GM21619 (cell line): ENCODE results near the gene RNASEH2B.
A peak's percentile ranks its signal among the peaks of the same experiment; 100 is the strongest.

Source experiments
- ATAC-seq: cut with Tn5 transposase; IDR thresholded peaks from one replicate; pipeline ENCODE4 v1.9.1; 2021; ENCODE audit not compliant: unreplicated experiment

Gene RNASEH2B

DNA sequence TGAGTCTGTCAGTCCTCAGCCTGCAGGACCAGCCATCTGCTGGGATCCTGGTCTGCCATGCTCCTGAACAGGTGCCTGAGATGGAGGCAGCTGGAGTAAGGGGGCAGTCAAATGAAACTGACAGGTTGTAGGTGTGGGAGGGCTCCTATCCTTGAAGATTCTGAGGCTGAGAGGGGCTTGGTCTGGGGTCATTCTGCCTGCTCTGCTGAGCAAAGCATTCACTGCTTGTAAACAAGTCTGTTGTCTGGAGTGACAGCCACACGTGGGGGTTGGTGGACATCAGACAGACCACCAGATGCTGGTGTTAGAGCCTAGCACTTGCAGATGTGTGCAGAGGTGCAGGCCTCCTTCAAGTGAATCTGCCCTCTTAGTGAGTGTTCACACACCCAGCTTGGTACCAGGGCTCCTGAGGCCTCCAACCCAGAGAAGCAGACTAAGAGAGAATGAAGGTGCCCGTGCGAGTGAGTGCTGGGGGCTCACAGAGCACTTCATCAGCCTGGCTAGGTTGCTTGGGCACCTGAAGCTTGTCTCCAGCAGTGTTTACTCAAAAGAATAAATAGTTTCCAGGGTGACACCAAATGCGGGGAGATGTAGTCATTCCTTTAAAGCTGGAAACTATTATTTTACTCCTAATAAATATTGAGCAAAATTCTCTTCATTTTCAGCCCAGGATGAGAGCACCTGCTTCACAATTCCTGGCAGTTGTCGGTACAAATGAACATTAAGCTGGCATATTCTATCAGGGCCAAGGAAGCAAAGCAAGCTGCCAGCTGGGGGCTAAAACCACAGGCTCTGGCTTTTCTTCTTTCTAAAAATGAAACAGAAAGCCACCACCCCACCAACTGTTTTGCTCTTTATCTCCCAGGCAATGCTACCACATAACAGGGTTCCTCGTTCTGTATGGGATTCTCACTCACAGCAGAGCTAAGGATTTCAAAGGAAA lies 82.3 kb downstream of the RNASEH2B start:
- ATAC-seq: peak; percentile 84

DNA sequence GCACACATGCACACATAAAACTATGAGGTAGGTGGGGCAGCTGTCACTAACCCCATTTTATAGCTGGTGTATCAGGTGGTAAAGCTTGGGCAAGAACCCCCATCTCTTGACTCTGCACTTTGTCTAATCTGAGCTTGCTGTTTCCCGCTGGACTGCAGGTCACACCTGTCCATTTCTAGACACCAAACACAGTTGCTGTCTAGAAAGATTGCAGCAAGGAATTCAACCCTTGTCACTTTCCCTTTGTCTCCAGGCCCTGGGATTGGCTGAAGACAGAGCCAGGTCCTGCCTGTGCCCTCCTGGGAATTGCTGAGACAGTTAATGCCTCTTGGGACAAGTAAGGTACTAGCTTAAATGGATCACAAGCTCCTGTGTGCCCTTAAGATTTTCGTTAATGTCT lies 83.8 kb downstream of the RNASEH2B start:
- ATAC-seq: no peak

DNA sequence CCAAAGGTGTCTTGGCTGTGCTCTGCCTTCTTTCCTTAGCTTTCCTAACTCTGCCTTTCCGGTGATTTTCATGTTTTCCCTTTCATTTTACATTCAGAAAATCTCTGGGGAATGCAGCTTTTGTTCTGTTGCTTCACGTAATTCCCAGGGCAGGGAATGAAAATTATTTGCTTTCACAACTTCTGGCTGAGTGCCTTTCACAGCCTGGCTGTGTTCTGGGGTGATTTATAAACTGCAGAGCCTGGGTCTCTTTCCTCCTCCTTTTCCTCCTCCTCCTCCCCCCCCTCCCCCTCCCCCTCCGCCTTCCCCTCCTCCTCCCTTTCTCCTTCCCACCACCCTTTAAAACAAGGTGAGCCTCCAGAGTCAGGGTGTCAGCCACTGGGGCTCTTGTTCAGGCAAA lies 84.3 kb downstream of the RNASEH2B start:
- ATAC-seq: no peak

DNA sequence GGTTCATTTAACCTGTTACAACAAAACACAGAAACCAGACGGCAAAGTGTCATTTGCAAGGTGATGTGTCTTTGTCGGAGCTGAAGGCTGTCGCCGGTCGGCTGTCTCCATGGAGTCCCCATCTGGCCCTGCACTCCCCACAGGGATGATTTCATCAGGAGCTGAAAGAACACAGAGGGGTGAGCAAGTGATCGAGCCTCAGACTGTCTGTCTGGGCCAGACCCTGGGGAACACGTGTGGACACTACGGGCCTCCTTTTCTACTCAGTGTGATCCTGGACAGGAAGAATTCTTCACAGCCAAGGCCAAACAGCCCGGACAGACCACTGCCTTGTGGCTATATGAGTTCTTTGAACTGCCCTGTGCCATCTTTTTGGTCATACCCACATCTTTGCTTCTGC lies 85.1 kb downstream of the RNASEH2B start:
- ATAC-seq: no peak

DNA sequence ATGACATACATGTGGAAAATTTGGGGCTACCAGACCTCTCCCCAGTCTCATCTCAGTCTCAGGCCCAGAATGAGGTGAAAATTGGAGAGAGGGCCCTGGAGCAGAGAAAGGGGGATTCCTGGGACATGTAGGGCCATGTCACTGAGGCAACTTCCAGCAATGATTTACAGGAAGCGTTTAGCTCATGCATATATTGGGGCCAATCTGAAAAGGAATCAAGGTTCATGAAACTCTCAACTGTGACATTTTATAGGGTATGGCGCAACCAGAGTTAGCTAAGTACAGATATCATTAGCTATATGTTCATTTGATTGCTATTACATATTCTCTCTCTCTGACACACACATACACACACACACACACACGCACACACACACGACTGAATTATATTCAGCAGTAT lies 86.3 kb downstream of the RNASEH2B start:
- no peak for ATAC-seq

DNA sequence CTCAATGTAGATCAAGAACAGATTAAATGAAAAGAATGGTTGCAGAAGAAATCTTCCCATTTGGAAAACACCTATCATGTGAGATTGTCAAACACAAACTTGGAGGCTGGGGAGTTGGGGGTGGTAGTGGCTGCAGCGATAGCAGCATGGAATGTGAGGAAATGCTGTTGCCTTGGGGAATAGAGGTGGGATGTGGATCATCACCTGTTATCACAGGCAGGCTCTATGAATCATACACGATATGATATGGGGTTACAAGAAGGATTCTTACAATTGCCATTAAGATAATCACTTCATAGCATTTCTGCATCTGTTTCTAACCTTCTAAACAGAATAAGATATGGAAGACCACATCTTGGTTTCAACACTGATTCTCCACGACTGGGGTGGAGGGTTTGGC lies 88.7 kb downstream of the RNASEH2B start:
- no peak for ATAC-seq

DNA sequence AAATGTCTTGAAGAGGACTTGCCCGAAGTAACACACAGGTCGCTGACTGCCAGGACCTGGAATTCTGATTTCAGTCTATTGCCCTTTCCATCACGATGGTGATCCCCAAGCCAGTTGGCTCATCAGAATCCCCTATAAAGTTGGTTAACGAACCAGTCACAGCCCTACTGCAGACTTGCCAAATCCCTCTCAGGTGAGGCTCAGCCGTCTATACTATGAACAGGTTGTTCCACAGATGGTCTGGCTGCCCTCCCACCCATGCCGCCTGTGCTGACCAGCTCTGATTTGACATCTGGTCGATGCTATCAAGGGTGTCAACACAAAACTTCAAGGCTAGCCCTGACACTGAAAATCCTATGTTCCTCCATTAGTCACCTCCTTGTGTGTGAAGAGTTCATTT lies 90.0 kb downstream of the RNASEH2B start:
- ATAC-seq: no peak

DNA sequence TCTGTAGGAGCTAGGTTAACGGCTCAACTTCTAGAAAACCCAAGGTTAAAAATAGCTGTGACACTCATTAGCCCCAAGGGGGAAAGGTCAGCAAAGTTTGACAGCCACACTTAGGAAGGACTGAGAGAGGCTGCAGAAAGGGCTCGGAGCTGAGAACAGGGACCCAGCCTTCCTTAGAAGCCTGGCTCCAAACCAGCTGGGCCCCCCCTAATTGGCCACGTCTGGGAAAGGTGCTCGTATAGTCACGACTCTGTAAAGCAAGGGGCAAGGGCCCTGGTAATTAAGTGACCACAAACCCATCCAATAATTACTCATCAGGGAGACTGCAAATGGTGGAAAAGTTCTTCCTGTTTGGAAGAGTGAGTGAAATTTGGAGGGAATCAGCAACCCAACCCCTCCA lies 90.5 kb downstream of the RNASEH2B start:
- ATAC-seq: no peak

DNA sequence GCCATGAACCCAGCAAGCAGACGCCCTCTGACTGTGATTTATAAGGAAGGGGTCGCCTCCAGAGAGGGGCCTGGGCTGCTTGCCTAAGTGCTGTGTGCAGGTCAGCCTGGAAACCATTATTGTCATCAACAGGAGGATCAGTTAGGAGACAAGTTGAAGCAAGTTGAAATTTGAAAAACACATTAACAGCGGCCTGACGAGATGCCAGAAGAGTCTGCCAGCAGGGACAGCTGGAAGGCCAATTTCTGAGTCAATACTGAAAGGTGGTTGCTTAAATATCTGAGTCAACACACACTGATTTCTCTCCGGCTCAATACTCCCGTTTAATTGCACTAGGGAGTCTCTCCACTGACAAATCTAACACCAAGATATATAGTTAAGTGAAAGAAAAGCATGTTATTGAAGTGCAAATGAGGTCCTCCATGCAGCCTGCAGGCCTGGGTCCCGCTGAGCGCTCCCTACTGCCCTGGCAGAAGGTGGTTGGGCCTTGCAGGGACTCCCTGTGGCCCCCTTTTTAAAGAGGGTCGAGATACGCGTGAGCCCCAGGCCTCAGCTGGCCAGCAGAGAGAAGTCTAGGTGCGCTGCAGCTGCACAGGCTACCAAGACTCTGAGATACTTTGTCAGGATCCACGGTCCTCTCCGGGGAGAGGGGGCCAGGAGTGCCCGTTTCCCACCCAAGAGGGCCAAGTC lies 91.1 kb downstream of the RNASEH2B start:
- no peak for ATAC-seq

DNA sequence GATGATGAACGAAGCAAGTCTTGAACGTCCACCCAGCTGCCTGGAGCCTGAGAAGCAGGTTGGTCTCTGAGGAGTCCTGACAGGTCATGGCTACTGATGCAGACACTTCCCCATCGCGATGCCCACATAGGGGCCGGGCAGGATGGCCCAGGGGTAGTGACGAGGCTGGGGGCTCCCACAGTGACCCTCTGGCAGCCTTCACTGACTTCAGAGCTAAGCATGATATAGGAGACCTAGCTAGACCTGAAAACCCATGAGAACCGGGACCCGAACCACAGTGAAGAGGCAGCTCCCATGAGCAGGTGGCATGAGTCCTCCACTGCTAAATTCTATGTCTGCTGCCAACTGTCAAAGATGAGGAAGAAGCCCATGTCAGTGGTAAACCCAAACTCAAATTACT lies 91.7 kb downstream of the RNASEH2B start:
- ATAC-seq: no peak

DNA sequence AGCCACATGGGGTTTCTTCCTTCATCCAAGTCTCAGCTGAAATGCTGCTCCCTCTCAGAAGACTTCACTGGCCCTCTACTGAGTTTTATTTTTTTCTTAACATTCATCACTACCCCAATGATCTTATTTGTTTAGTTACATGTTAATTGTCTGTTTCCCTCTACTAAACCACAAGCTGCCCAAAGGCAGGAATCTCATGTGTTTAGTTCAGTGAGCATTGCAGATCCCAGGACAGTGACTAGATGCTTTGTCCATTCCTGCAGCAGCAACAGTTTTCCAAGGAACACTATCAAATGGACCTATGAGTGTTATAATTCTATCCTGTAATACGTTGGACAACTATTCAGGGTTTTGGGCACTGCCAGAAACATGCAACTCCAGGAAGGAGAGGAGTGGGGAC lies 93.1 kb downstream of the RNASEH2B start:
- ATAC-seq: no peak

DNA sequence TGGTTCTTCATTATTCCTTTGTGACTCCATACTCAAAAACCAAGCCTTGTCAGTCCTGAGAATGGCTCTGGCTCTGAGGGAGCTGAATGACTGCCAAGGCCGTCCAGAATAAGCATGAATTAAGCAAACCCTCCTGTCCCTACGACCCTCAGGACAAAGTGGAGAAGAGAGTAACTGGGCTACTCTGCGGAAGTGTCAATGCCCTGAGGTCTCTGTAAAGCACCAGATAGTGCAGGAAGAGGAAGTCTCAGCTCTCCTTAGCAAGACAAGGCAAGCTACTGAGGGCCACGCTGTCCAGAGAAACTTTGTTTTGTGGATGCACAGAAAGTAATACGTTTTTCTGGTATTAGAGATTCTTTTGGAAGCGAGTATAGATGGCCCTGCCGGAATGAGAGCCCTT lies 94.1 kb downstream of the RNASEH2B start:
- no peak for ATAC-seq

DNA sequence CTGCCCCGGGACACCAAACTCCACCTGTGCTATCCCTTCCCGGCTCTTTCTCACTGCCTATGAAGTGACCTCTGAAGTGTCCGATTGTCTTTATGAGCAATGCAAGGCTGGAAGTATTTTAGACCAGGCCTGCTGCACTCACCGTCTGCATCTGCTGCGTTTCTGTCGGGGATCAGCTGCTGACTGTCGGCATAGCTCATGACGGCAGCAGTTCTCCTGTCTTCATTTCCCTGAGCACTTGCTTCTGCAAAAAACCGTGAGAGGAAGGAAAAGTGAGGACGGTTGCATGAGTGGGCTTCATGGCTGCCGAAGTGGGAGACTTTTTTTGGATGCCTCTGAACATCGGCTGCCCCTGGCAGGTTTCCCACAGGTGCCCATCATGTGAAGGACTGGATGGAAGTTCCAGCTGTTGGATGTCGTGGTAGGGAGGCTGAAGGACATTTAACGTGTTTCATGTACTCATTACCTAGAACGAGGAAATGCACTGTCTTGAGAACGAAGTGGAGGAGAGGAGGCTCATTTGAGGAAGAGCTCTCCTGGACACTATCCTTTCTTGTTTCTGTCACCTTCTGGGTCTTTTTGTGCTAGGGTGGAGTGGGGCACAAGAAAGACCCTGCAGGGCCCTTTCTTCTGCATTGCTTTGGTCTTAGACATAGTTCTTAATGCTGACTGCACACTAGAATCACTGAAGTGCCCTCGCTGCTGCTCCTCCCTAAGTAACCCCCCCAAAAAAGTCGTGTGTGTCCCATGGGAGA lies 94.7 kb downstream of the RNASEH2B start:
- no peak for ATAC-seq

DNA sequence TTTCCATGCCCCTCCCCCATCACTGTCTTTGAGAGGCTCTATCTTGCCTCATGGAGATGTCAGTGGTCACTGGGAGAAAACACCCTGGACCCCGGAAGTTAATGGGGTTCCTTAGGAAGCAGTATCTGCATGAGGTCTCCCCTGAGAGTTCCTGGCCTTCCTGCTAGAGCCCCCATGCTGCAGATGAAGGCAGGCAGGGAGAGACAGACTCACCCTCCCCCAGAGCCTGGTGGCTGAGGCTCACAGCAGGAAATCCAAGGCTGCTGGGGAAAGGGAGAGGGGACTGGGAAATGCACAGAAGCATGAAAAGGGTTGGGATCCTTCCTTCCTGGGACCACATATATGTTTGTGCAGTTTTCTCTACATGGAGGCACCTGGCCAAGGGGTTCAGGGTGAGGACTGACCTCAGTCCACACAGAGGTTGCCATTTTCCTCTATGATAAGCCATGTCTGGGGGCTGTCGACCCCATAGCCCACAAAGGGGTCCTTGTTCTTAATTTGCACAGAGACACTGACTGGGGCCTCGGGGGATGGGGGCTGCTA lies 95.4 kb downstream of the RNASEH2B start:
- ATAC-seq: no peak

DNA sequence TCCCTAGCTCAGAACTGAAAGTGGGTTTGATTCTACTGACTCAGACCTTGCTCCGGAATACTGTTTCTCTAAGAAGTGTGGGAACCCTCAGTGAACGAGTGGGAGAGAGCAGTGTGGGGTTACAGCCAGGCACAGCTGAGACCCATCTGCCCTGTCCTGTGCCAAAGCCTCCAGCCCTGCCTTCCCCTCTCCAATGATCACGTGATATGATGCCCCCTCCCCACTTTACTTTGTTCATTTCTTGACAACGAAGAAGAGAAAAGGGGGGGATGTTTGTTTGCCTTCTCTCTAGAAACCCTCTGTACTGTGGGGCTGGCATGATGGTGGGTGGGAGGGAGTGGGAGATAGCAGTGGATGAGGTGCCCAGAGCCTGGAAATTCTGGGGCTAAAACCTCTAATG lies 96.0 kb downstream of the RNASEH2B start:
- ATAC-seq: no peak
